ENCODE measurements around the gene FGD4.
A peak's percentile ranks its signal among the peaks of the same experiment; 100 is the strongest.
"Not testable (repeated sequence)": the region's sequence is repeated elsewhere in the genome, so short reads cannot be mapped to it uniquely, and the experiment has no call there.

FGD4 gene

GRCh38 chr12:32519047-32519446 is 119.7 kb downstream of the FGD4 start:
- TF ChIP-seq, protein P1, sequence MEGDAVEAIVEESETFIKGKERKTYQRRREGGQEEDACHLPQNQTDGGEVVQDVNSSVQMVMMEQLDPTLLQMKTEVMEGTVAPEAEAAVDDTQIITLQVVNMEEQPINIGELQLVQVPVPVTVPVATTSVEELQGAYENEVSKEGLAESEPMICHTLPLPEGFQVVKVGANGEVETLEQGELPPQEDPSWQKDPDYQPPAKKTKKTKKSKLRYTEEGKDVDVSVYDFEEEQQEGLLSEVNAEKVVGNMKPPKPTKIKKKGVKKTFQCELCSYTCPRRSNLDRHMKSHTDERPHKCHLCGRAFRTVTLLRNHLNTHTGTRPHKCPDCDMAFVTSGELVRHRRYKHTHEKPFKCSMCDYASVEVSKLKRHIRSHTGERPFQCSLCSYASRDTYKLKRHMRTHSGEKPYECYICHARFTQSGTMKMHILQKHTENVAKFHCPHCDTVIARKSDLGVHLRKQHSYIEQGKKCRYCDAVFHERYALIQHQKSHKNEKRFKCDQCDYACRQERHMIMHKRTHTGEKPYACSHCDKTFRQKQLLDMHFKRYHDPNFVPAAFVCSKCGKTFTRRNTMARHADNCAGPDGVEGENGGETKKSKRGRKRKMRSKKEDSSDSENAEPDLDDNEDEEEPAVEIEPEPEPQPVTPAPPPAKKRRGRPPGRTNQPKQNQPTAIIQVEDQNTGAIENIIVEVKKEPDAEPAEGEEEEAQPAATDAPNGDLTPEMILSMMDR (IDR thresholded peaks at IDR 0.05; ENCODE audit: low read depth, low read length): no peak
- no peak for DNase-seq (ENCODE audit: extremely low read depth, low read depth)

GRCh38 chr12:32522331-32523221 is 123.2 kb downstream of the FGD4 start:
- TF ChIP-seq, protein P1 (IDR thresholded peaks at IDR 0.05; ENCODE audit: low read depth, low read length): no peak
- no peak for DNase-seq (ENCODE audit: extremely low read depth, low read depth)

DNA sequence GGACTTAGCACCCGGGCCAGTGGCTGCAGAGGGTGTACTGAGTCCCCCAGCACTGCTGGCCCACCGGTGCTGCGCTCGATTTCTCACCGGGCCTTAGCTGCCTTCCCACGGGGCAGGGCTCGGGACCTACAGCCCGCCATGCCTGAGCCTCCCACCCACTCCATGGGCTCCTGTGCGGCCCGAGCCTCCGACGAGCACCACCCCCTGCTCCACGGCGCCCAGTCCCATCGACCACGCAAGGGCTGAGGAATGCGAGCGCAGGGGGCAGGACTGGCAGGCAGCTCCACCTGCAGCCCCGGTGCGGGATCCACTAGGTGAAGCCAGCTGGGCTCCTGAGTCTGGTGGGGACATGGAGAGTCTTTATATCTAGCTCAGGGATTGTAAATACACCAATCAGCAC is 126.4 kb downstream of the FGD4 start:
- not testable (repeated sequence) for DNase-seq (ENCODE audit: extremely low read depth, low read depth)

DNA sequence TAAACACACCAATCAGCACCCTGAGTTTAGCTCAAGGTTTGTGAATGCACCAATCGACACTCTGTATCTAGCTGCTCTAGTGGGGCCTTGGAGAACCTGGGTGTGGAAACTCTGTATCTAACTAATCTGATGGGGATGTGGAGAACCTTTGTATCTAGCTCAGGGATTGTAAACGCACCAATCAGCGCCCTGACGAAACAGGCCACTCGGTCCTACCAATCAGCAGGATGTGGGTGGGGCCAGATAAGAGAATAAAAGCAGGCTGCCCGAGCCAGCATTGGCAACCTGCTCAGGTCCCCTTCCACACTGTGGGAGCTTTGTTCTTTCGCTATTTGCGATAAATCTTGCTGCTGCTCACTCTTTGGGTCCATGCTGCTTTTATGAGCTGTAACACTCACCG is 127.0 kb downstream of the FGD4 start:
- not testable (repeated sequence) for DNase-seq (ENCODE audit: extremely low read depth, low read depth)

GRCh38 chr12:32532422-32532821 is 133.1 kb downstream of the FGD4 start:
- TF ChIP-seq, protein P1 (IDR thresholded peaks at IDR 0.05; ENCODE audit: low read depth, low read length): no peak

GRCh38 chr12:32532951-32533350 is 133.6 kb downstream of the FGD4 start:
- TF ChIP-seq, protein P1 (IDR thresholded peaks at IDR 0.05; ENCODE audit: low read depth, low read length): no peak
- DNase-seq (ENCODE audit: extremely low read depth, low read depth): no peak

More at GRCh38 chr12:32532422-32532821, 133.1 kb downstream of the FGD4 start:
- DNase-seq (ENCODE audit: extremely low read depth, low read depth): no peak

DNA sequence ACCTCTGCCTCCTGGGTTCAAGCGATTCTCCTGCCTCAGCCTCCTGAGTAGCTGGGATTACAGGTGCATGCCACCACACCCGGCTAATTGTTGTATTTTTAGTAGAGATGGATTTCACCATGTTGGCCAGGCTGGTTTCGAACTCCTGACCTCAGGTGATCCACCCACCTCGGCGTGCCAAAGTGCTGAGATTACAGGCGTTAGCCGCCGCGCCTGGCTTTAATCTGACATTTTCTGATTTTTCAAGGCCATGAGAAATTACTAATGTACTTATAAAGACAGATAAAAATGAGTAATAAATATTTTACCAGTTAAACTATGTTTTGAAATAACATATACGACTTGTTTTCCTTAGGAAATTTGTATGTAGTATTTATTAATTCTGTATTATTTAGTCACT is 134.1 kb downstream of the FGD4 start:
- not testable (repeated sequence) for DNase-seq (ENCODE audit: extremely low read depth, low read depth)

DNA sequence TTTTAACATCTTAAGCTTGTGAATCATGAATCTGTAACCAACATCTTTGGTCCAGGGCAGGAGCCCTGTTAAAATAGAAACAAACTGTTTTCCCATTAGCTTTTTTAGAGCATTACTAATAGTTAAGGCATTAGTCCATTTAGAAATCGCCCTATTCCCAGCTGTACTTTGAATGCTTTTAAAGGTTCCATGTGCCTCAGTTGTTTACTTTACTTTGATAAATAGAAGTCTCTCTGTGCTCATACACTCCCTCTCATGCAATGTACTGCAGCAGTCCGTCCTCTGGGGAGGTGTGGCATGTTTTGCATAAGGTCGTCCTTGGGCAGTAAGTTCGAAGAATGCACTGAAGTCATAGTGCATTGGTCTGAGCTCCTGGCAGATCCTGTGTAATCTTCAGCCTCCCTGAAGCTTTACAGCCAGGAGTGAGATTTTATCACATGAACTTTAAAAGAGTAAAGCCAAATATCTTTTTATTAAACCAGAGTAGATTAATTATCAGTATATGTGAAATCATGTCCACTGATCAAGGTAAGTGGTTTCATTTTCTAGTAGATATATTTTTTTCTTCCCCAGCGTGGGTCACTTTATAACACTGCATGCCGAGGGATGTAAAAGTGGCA is 134.7 kb downstream of the FGD4 start:
- TF ChIP-seq, protein P1 (IDR thresholded peaks at IDR 0.05; ENCODE audit: low read depth, low read length): no peak
- DNase-seq (ENCODE audit: extremely low read depth, low read depth): peak; percentile 86

- no peak for DNase-seq (ENCODE audit: extremely low read depth, low read depth)
- TF ChIP-seq, protein P1 (IDR thresholded peaks at IDR 0.05; ENCODE audit: low read depth, low read length): no peak
Observed at GRCh38 chr12:32534698-32535097, 135.3 kb downstream of the FGD4 start.
